Thyroid gland (tissue), 4 donors: Measurements from ENCODE around the gene SLC4A3.

ENCODE experiments used
- POLR2A ChIP-seq, 2 donors: fragments of 450-650 bp; IDR thresholded peaks; one replicate each; pipeline ENCODE4 v1.6.1; 2017; ENCODE audit warnings: antibody characterized with exemption in 2 of 2, mild to moderate bottlenecking in 2 of 2, moderate library complexity in 1 of 2
- TF ChIP-seq, protein P1 (sequence below), 6 experiments: fragments of 200-600 bp in 3 of 6; fragments of 450-650 bp in 3 of 6; sonication (generic) in 3 of 6; IDR thresholded peaks; one replicate each; pipeline ENCODE4 v1.5.1; 2016 to 2019; ENCODE audit warnings: antibody characterized with exemption in 6 of 6, mild to moderate bottlenecking in 2 of 6, inconsistent platforms in 1 of 6, moderate library complexity in 1 of 6

DNA sequence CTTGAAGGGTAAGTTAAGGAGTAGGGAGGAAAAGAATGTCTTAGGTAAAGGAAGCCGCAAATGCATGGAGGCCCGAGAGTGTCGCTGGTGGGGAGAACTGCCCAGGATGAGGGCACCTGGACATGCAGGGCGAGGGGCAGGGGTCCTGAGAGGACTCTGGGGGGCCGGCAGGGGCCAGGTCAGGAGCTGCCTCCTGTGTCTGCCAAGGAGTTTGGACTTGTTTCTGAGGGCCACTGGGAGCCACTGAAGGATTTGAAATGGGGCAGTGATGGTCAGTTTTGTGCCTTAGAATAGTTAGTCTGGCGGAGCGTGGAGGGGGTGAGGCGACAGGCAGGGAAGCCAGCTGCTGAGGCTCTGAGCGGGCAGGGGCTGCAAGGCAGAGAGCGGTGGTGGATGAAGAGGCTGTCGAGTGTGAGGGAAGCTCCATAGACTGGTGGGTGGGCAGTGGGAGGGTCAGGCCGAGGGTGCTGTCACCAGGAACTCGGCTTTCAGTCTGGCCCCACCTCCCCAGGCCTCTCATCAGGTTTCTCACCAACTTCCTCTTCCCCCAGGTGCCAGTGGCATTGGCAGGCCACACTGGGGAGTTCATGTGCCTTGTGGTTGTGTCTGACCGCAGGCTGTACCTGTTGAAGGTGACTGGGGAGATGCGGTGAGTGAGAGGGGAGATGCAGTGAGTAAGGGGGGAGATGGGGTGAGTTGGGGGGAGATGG is 14.7 kb upstream of the SLC4A3 start:
- TF ChIP-seq, protein P1, sequence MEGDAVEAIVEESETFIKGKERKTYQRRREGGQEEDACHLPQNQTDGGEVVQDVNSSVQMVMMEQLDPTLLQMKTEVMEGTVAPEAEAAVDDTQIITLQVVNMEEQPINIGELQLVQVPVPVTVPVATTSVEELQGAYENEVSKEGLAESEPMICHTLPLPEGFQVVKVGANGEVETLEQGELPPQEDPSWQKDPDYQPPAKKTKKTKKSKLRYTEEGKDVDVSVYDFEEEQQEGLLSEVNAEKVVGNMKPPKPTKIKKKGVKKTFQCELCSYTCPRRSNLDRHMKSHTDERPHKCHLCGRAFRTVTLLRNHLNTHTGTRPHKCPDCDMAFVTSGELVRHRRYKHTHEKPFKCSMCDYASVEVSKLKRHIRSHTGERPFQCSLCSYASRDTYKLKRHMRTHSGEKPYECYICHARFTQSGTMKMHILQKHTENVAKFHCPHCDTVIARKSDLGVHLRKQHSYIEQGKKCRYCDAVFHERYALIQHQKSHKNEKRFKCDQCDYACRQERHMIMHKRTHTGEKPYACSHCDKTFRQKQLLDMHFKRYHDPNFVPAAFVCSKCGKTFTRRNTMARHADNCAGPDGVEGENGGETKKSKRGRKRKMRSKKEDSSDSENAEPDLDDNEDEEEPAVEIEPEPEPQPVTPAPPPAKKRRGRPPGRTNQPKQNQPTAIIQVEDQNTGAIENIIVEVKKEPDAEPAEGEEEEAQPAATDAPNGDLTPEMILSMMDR (IDR thresholded peaks at IDR 0.05): no peak
- no peak for TF ChIP-seq POLR2A (IDR thresholded peaks at IDR 0.05)
